Colonic mucosa (tissue), 4 donors: ENCODE data around the gene SLFN11. TPM values are rescaled to one million over a fixed set of nuclear protein-coding genes. Genes with fewer than 3 reads are reported as not detected.
"Not testable (repeated sequence)": the region's sequence is repeated elsewhere in the genome, so short reads cannot be mapped to it uniquely, and the experiment has no call there.

ENCODE experiments used
- DNase-seq: peaks from one replicate; pipeline ENCODE4 v3.0.0-alpha.2; 2020
- H3K27ac ChIP-seq: fragments of 200-600 bp; one replicate; pipeline ENCODE4 v1.8.0; 2021
- H3K27me3 ChIP-seq: fragments of 200-600 bp; one replicate; pipeline ENCODE4 v1.8.0; 2021
- H3K36me3 ChIP-seq: fragments of 200-600 bp; one replicate; pipeline ENCODE4 v1.8.0; 2021
- H3K4me1 ChIP-seq: fragments of 200-600 bp; one replicate; pipeline ENCODE4 v1.8.0; 2021; ENCODE audit warnings: mild to moderate bottlenecking
- H3K4me3 ChIP-seq: fragments of 200-600 bp; one replicate; pipeline ENCODE4 v1.8.0; 2021
- H3K9ac ChIP-seq, 2 donors: one replicate each; pipeline ENCODE4 v1.7.0; 2013; ENCODE audit warnings: control low read depth in 2 of 2, low read depth in 2 of 2, low read length in 2 of 2
- H3K9me3 ChIP-seq: fragments of 200-600 bp; one replicate; pipeline ENCODE4 v1.8.0; 2021
- CTCF ChIP-seq: fragments of 200-600 bp; IDR thresholded peaks from one replicate; pipeline ENCODE4 v1.8.0; 2022; ENCODE audit warnings: antibody characterized with exemption, mild to moderate bottlenecking
- intact Hi-C: fragments of 100-400 bp; cut with DNase I; formaldehyde crosslinking; loops from one replicate; pipeline ENCODE4 v1.14.1; 2022
- total RNA-seq, 2 donors: library from RNA; stranded (reverse); fragmentation: NEBNext Ultra II Directional in 1 of 2; extraction: Animal tissue kit (Norgen Biotek cat#: 25700) in 1 of 2; gene quantifications; one replicate each; pipeline ENCODE4 v1.2.1, GENCODE V29; 2021
- donor health status: healthy.
- donor health status: DM: no; HTN: no; CAD: no.
- donor health status: DM: no; HTN: no; CAD: no.

Gene SLFN11
- total RNA-seq, 2 donors from 2014 or later: 3.6 to 9.1 TPM

- no peak for DNase-seq
- H3K27ac ChIP-seq: no peak overlapping the region
- H3K27me3 ChIP-seq: no peaks in the 10 kb centered on the region
- intact Hi-C loops: loop anchor here (2.0 kb wide), 1 partner anchor 222 kb away; no protein-coding TSS in a partner anchor
- H3K36me3 ChIP-seq: no peaks in the 10 kb centered on the region
- no peak overlapping the region for H3K9ac ChIP-seq
- no peaks in the 10 kb centered on the region for H3K9me3 ChIP-seq
- no peaks in the 10 kb centered on the region for H3K4me1 ChIP-seq
- H3K4me3 ChIP-seq: no peak overlapping the region
- TF ChIP-seq CTCF: no peak
Observed at GRCh38 chr17:35312346-35312745, 61.1 kb downstream of the SLFN11 start.

GRCh38 chr17:35309345-35309744 lies 64.1 kb downstream of the SLFN11 start:
- H3K27ac ChIP-seq, H3K36me3 ChIP-seq, H3K9me3 ChIP-seq, H3K4me1 ChIP-seq, intact Hi-C loops, H3K4me3 ChIP-seq, H3K9ac ChIP-seq, DNase-seq, H3K27me3 ChIP-seq: not testable (repeated sequence)

Other genes with a start within 250 kb of the SLFN11 start
- 10 to 100 TPM in 1 of 2 donors, 1 to 10 TPM in 1; 9.1 to 18.5 TPM for gene NLE1, start 231.3 kb downstream of the SLFN11 start, total RNA-seq
- not detected for gene UNC45B, start 225.8 kb downstream of the SLFN11 start, total RNA-seq
- not detected for gene SLC35G3, start 179.2 kb downstream of the SLFN11 start, total RNA-seq
- gene SLFN5, start 130.5 kb downstream of the SLFN11 start, total RNA-seq: 1 to 10 TPM; 3.0 to 8.5 TPM
- 1 to 10 TPM; 1.3 to 2.0 TPM for gene SLFN12, start 58.9 kb upstream of the SLFN11 start, total RNA-seq
- gene SLFN13, start 75.1 kb upstream of the SLFN11 start, total RNA-seq: 10 to 100 TPM in 1 of 2 donors, 1 to 10 TPM in 1; 6.2 to 10.2 TPM
- 1 to 10 TPM in 1 of 2 donors, under 1 TPM in 1; 0.86 to 1.0 TPM for gene SLFN12L, start 164.1 kb upstream of the SLFN11 start, total RNA-seq
- gene SLFN14, start 187.2 kb upstream of the SLFN11 start, total RNA-seq: not detected
- 1 to 10 TPM; 2.6 to 5.9 TPM for gene PEX12, start 204.9 kb upstream of the SLFN11 start, total RNA-seq
- 100 to 1,000 TPM; 220 to 274 TPM for gene AP2B1, start 213.7 kb upstream of the SLFN11 start, total RNA-seq